Measurements from ENCODE around the gene AK6. TPM values are rescaled to one million over a fixed set of nuclear protein-coding genes. Genes with fewer than 3 reads are reported as not detected.

AK6 gene
- total RNA-seq, 1 donor from 2014 or later: 31.4 TPM

- Histone ChIP-seq H3K27ac (peak overlapping the region; percentile 99), H3K36me3 (peaks cover 31% of the 10 kb centered on the region), H3K4me1 (peaks cover 19% of the 10 kb centered on the region), H3K9me3 (no peaks in the 10 kb centered on the region), H3K4me3 (peak overlapping the region; percentile 78), H3K27me3 (no peaks in the 10 kb centered on the region)
- TF ChIP-seq CTCF (IDR thresholded peaks at IDR 0.05): no peak
- ATAC-seq (peak; percentile 72), DNase-seq (no peak)
- intact Hi-C loops (cut with DNase I): no loop called here
These were observed 621 bp downstream of the AK6 start for GRCh38 chr5:69368458-69369339.

- no peak for TF ChIP-seq CTCF (IDR thresholded peaks at IDR 0.05)
- peaks cover 36% of the 10 kb centered on the region for H3K36me3 ChIP-seq
- no peak for ATAC-seq
- H3K27me3 ChIP-seq: no peaks in the 10 kb centered on the region
- no peak for DNase-seq
- intact Hi-C loops (cut with DNase I): no loop called here
- peaks cover 19% of the 10 kb centered on the region for H3K4me1 ChIP-seq
- H3K4me3 ChIP-seq: peak overlapping the region; percentile 78
- H3K9me3 ChIP-seq: no peaks in the 10 kb centered on the region
- no peak overlapping the region for H3K27ac ChIP-seq
These were observed 1.5 kb downstream of the AK6 start for GRCh38 chr5:69367697-69368279.

DNA sequence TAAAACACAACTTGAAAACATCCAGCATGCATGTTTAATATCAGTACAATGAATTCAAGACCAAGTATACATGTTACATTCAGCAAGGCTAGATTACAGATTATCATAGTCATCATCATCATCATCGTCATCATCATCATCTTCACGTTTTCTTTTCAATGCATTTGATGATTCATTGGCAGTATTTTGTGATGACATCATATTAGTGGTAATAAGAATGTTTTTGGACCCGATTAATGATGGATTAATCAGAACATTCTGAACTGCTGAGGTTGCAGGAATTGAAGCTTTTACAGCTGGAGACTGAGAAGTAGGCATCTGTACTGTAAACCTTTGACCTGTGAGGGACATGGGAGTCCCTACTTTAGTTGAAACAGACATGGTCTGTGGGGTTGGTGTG, 4.5 kb downstream of the AK6 start:
- Histone ChIP-seq H3K4me3 (no peak overlapping the region), H3K4me1 (peaks cover 9% of the 10 kb centered on the region), H3K27me3 (no peaks in the 10 kb centered on the region), H3K27ac (no peak overlapping the region), H3K9me3 (no peaks in the 10 kb centered on the region), H3K36me3 (peaks cover 43% of the 10 kb centered on the region)
- intact Hi-C loops (cut with DNase I): no loop called here
- no peak for DNase-seq
- ATAC-seq: no peak
- TF ChIP-seq CTCF (IDR thresholded peaks at IDR 0.05): no peak

GRCh38 chr5:69364414-69364813, 4.9 kb downstream of the AK6 start:
- Histone ChIP-seq H3K4me3 (no peak overlapping the region), H3K4me1 (peaks cover 9% of the 10 kb centered on the region), H3K27ac (no peak overlapping the region), H3K27me3 (no peaks in the 10 kb centered on the region), H3K36me3 (peaks cover 43% of the 10 kb centered on the region), H3K9me3 (no peaks in the 10 kb centered on the region)
- DNase-seq: no peak
- no peak for ATAC-seq
- no peak for TF ChIP-seq CTCF (IDR thresholded peaks at IDR 0.05)
- intact Hi-C loops (cut with DNase I): no loop called here

DNA sequence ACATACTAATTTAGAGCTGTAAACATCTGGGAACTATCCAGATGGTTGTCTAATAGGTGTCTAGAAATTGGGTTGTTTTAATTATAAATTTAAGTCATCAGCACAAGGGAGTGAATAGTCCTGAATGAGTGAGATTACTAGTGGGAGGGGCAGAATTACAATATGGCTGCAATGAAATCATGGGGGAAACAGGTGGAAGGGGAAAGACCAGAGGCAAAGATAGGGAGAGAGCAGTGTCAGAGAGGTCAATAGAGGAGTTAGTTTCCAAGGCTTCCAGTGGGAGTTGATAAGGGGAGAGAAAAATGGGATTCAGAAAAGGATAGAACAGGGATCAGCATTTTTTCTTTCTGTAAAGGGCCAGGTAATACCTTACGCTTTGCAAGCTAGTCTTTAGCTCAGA, 8.9 kb downstream of the AK6 start:
- no peak overlapping the region for H3K27ac ChIP-seq
- peaks cover 27% of the 10 kb centered on the region for H3K36me3 ChIP-seq
- no peaks in the 10 kb centered on the region for H3K9me3 ChIP-seq
- no peaks in the 10 kb centered on the region for H3K27me3 ChIP-seq
- intact Hi-C loops (cut with DNase I): no loop called here
- H3K4me1 ChIP-seq: no peaks in the 10 kb centered on the region
- no peak overlapping the region for H3K4me3 ChIP-seq
- no peak for DNase-seq
- no peak for TF ChIP-seq CTCF (IDR thresholded peaks at IDR 0.05)
- no peak for ATAC-seq

Data from upper lobe of right lung (tissue), 1 donor.